Right ventricle myocardium superior (tissue), 1 donor: Measurements from ENCODE around the gene CER1. TPM values are rescaled to one million over a fixed set of nuclear protein-coding genes. Genes with fewer than 3 reads are reported as not detected.
A peak's percentile ranks its signal among the peaks of the same experiment; 100 is the strongest.
"Not testable (repeated sequence)": the region's sequence is repeated elsewhere in the genome, so short reads cannot be mapped to it uniquely, and the experiment has no call there.

Experiments used
- ATAC-seq: fragments of 200-7000 bp; cut with Tn5 transposase; one replicate; pipeline ENCODE4 v1.9.1; 2020; ENCODE audit warnings: mild to moderate bottlenecking; ENCODE audit not compliant: poor library complexity
- DNase-seq: peaks from one replicate; pipeline ENCODE4 v3.0.0-alpha.2; 2020
- intact Hi-C: fragments of 100-400 bp; cut with DNase I; formaldehyde crosslinking; loops from one replicate; pipeline ENCODE4 v1.11.2; 2022
- total RNA-seq: library from RNA; stranded (reverse); fragmentation: NEBNext Ultra II Directional; extraction: Animal tissue kit (Norgen Biotek cat#: 25700); gene quantifications from one replicate; pipeline ENCODE4 v1.2.1, GENCODE V29; 2021
- donor health status: DM: no; HTN: yes; CAD: no; lungs with severe emphysema.

CER1 gene
- total RNA-seq, 1 donor from 2014 or later = not detected

- peak; percentile 49 for ATAC-seq
- no peak for DNase-seq
- intact Hi-C loops = no loop called here
Measured at GRCh38 chr9:14730461-14730898, 7.9 kb upstream of the CER1 start.

GRCh38 chr9:14723301-14723700 is 768 bp upstream of the CER1 start:
- no peak for DNase-seq
- intact Hi-C loops = no loop called here
- no peak for ATAC-seq

- ATAC-seq (no peak), DNase-seq (no peak)
- intact Hi-C loops = no loop called here
Measured at GRCh38 chr9:14719231-14719923, 3.2 kb downstream of the CER1 start.

GRCh38 chr9:14715102-14715501 is 7.4 kb downstream of the CER1 start:
- intact Hi-C loops = no loop called here
- DNase-seq = no peak
- ATAC-seq = no peak

GRCh38 chr9:14713187-14713767 is 9.3 kb downstream of the CER1 start:
- ATAC-seq (no peak), DNase-seq (no peak)
- intact Hi-C loops = no loop called here

- intact Hi-C loops = no loop called here
- ATAC-seq (no peak), DNase-seq (no peak)
Measured at GRCh38 chr9:14710804-14711203, 11.7 kb downstream of the CER1 start.

GRCh38 chr9:14706530-14707140 is 15.9 kb downstream of the CER1 start:
- ATAC-seq = no peak
- intact Hi-C loops = no loop called here
- no peak for DNase-seq

- intact Hi-C loops = no loop called here
- ATAC-seq = no peak
- no peak for DNase-seq
Measured at GRCh38 chr9:14705079-14705478, 17.5 kb downstream of the CER1 start.

GRCh38 chr9:14704281-14704680 is 18.3 kb downstream of the CER1 start:
- ATAC-seq (no peak), DNase-seq (no peak)
- intact Hi-C loops = no loop called here

- ATAC-seq (no peak), DNase-seq (no peak)
- intact Hi-C loops = no loop called here
Measured at GRCh38 chr9:14702200-14702720, 20.3 kb downstream of the CER1 start.

GRCh38 chr9:14693251-14693861 is 29.2 kb downstream of the CER1 start, which contains the start of gene ZDHHC21:
ZDHHC21 (minus strand) TSS chr9:14693432; CDS start chr9:14674340, 19,092 bp downstream.
- DNase-seq (peak; percentile 85), ATAC-seq (peak; percentile 99)
- intact Hi-C loops = no loop called here

GRCh38 chr9:14692470-14693250 is 29.9 kb downstream of the CER1 start:
- ATAC-seq (no peak), DNase-seq (no peak)
- intact Hi-C loops = no loop called here

- DNase-seq (no peak), ATAC-seq (no peak)
- intact Hi-C loops = no loop called here
Measured at GRCh38 chr9:14690948-14691730, 31.4 kb downstream of the CER1 start.

GRCh38 chr9:14687042-14687719 is 35.4 kb downstream of the CER1 start:
- no peak for DNase-seq
- no peak for ATAC-seq
- intact Hi-C loops = no loop called here

- DNase-seq (no peak), ATAC-seq (no peak)
- intact Hi-C loops = no loop called here
Measured at GRCh38 chr9:14686168-14686567, 36.4 kb downstream of the CER1 start.

- DNase-seq, ATAC-seq, intact Hi-C loops: not testable (repeated sequence)
Measured at GRCh38 chr9:14682616-14683015, 39.9 kb downstream of the CER1 start.

GRCh38 chr9:14678776-14679175 is 43.8 kb downstream of the CER1 start:
- no peak for ATAC-seq
- intact Hi-C loops = no loop called here
- DNase-seq = no peak
